GM12892 (cell line): ENCODE results near the gene RIF1.

Experiments
- DNase-seq: peaks from one replicate; pipeline ENCODE4 v3.0.0; 2011; ENCODE audit not compliant: insufficient read length
- FAIRE-seq: peaks from 2 replicates; lab custom pipeline; 2011; peaks lifted over from hg19 to GRCh38; lab: Jason Lieb, UNC
- POLR2A ChIP-seq: IDR thresholded peaks from 2 replicates; pipeline ENCODE4 v1.6.1; 2011; ENCODE audit warnings: low read depth, low read length, control low read depth
- POLR2AphosphoS5 ChIP-seq: IDR thresholded peaks from 2 replicates; pipeline ENCODE4 v1.6.1; 2011; ENCODE audit warnings: low read depth, low read length, control low read depth
- TAF1 ChIP-seq: IDR thresholded peaks from 2 replicates; pipeline ENCODE4 v1.6.1; 2011; ENCODE audit warnings: low read depth, mild to moderate bottlenecking, control low read depth, low read length, borderline replicate concordance

RIF1 gene

GRCh38 chr2:151438506-151438905, 28.8 kb downstream of the RIF1 start:
- FAIRE-seq = no peak

GRCh38 chr2:151439127-151439526, 29.4 kb downstream of the RIF1 start:
- TF ChIP-seq TAF1 = no peak
- TF ChIP-seq POLR2AphosphoS5 = no peak
- no peak for TF ChIP-seq POLR2A
- FAIRE-seq (no peak), DNase-seq (no peak)

More at GRCh38 chr2:151438506-151438905, 28.8 kb downstream of the RIF1 start:
- no peak for TF ChIP-seq POLR2A
- no peak for TF ChIP-seq POLR2AphosphoS5
- no peak for TF ChIP-seq TAF1
- DNase-seq = no peak

- FAIRE-seq = no peak
- TF ChIP-seq POLR2A (no peak), POLR2AphosphoS5 (no peak), TAF1 (no peak)
- DNase-seq = no peak
Measured at GRCh38 chr2:151459358-151459757, 49.7 kb downstream of the RIF1 start.

DNA sequence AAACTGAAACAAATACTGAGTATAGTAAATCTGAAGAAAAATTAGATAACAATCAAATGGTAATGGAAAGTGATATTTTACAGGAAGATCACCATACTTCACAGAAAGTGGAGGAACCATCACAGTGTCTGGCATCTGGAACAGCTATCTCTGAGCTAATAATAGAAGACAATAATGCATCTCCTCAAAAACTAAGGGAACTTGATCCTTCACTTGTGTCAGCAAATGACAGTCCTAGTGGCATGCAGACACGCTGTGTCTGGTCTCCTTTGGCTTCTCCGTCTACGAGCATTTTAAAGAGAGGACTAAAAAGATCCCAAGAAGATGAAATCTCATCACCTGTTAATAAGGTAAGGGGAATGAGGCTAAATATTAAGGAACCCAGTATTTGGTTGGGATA, 56.1 kb downstream of the RIF1 start:
- no peak for TF ChIP-seq TAF1
- TF ChIP-seq POLR2A = no peak
- TF ChIP-seq POLR2AphosphoS5 = no peak
- no peak for FAIRE-seq
- DNase-seq = no peak

GRCh38 chr2:151470556-151470955, 60.9 kb downstream of the RIF1 start:
- no peak for TF ChIP-seq POLR2AphosphoS5
- TF ChIP-seq POLR2A = no peak
- TF ChIP-seq TAF1 = no peak
- DNase-seq (no peak), FAIRE-seq (no peak)

GRCh38 chr2:151472966-151473365, 63.3 kb downstream of the RIF1 start:
- FAIRE-seq (no peak), DNase-seq (no peak)
- TF ChIP-seq POLR2A = no peak
- TF ChIP-seq TAF1 = no peak
- TF ChIP-seq POLR2AphosphoS5 = no peak

DNA sequence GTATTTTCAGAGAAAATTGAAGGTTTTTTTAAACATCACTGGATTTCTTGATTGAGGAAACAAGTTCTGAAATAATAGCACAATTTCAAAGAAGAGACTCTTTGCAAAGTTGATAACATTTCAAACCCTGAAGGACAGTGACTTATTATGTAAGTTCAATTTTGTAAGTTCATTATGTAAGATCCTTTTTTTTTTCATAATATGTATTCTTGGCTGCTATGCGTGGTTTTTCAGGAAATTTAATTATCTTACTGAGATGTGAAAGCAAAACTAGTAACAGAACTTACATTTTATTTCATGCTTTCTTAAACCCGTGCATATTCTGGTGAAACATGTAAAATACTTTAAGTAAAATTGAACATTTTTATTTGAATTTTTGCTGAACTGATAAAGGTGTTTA, 65.4 kb downstream of the RIF1 start:
- TF ChIP-seq TAF1 (no peak), POLR2AphosphoS5 (no peak), POLR2A (no peak)
- FAIRE-seq = no peak
- no peak for DNase-seq

DNA sequence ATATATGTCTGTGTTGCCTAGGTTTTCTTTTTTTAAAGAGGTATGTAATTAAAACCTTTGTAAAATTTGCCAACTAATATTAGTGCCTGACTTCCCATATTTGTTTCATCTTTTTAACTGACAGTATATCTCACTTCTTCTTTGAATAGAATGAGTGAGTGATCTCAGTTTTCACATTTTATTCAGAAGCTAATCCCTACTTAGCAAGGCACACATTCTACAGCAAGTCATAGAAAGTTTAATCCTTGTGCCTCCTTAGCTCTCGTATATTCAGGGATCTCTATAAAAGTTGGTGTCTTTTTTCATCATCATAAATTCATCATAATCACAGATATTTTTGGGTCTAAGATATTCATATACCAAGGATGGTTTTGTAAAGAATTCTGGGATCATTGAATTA, 66.6 kb downstream of the RIF1 start:
- DNase-seq (no peak), FAIRE-seq (no peak)
- no peak for TF ChIP-seq POLR2A
- no peak for TF ChIP-seq TAF1
- TF ChIP-seq POLR2AphosphoS5 = no peak

GRCh38 chr2:151478011-151478410, 68.3 kb downstream of the RIF1 start:
- DNase-seq (no peak), FAIRE-seq (no peak)
- TF ChIP-seq POLR2A (no peak), TAF1 (no peak), POLR2AphosphoS5 (no peak)

DNA sequence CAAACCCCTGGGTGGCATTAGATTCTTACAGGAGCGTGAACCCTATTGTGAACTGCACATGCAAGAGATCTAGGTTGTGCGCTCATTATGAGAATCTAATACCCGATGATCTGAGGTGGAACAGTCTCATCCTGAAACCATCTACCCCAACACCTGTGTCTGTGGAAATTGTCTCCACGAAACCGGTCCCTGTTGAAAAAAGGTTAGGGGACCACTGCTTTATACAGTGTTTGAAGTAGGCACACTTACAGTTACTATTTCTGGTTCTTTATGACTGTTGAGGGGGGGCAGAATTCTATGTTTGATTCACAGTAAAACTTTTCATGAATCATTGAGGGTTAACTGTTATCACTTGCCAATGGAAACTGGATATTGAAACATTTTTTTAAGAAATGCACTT, 72.0 kb downstream of the RIF1 start:
- DNase-seq (no peak), FAIRE-seq (no peak)
- TF ChIP-seq POLR2A (no peak), POLR2AphosphoS5 (no peak), TAF1 (no peak)

DNA sequence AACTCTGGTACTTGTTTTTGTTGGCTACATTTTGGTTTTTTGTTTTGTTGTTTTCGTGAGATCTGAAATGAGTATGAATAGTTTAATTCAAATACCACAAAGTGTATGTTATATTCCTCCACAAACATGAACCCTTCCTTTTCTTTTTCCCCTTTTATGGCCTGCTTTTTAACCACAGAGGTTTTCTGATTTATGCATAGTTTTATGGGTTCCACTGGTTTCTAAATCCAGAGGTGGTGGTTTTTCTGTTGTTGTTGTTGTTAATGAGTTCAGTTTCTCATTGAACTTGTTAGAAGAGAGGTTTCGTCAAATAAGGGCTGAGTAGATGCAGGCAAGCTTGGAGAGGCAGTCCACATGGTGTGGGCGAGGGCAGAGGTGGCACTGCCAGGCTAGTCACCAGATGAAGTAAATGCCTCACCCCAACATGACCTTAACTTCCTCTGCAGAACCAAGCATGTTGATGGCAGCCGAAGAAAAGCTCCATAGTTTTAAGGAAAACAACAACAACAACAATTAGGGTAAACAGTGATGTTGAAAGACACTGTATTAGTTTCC, 72.5 kb downstream of the RIF1 start:
- DNase-seq (no peak), FAIRE-seq (no peak)
- TF ChIP-seq TAF1 = no peak
- TF ChIP-seq POLR2AphosphoS5 = no peak
- TF ChIP-seq POLR2A = no peak

GRCh38 chr2:151483546-151483945, 73.8 kb downstream of the RIF1 start:
- DNase-seq = no peak
- TF ChIP-seq POLR2A (no peak), TAF1 (no peak), POLR2AphosphoS5 (no peak)
- no peak for FAIRE-seq
